Transverse colon (tissue), 4 donors: Measurements from ENCODE around the gene ZNF142. TPM values are rescaled to one million over a fixed set of nuclear protein-coding genes. Genes with fewer than 3 reads are reported as not detected.

Source experiments
- DNase-seq: peaks from one replicate; pipeline ENCODE4 v3.0.0-alpha.2; 2019
- H3K27ac ChIP-seq, 4 donors: fragments of 200-600 bp; sonication (generic); 2 replicates each; pipeline ENCODE4 v1.5.1; 2016 to 2018; ENCODE audit warnings: inconsistent platforms in 4 of 4
- H3K27me3 ChIP-seq: fragments of 200-600 bp; sonication (generic); 2 replicates; pipeline ENCODE4 v1.5.1; 2017; ENCODE audit warnings: inconsistent platforms
- H3K36me3 ChIP-seq, 4 donors: fragments of 200-600 bp; sonication (generic); 2 replicates each; pipeline ENCODE4 v1.5.1; 2017 to 2019; ENCODE audit warnings: inconsistent platforms in 4 of 4
- H3K4me1 ChIP-seq, 4 donors: fragments of 200-600 bp; sonication (generic); 2 replicates each; pipeline ENCODE4 v1.5.1; 2017 to 2020; ENCODE audit warnings: inconsistent platforms in 4 of 4
- H3K4me3 ChIP-seq, 4 donors: fragments of 200-600 bp; sonication (generic); 1 replicate in 1 of 4; 2 replicates in 3 of 4; pipeline versions ENCODE4 v1.5.1 to v1.6.1; 2017 to 2019; ENCODE audit warnings: inconsistent platforms in 4 of 4
- H3K9me3 ChIP-seq, 2 donors: fragments of 200-600 bp; sonication (generic); 2 replicates each; pipeline ENCODE4 v1.5.1; 2017 to 2019; ENCODE audit warnings: inconsistent platforms in 2 of 2
- CTCF ChIP-seq, 5 experiments: fragments of 200-600 bp in 3 of 5; fragments of 450-650 bp in 2 of 5; sonication (generic) in 3 of 5; IDR thresholded peaks; 1 replicate in 2 of 5; 2 replicates in 3 of 5; pipeline ENCODE4 v1.5.1; 2016 to 2017; ENCODE audit warnings: antibody characterized with exemption in 5 of 5, inconsistent platforms in 3 of 5, mild to moderate bottlenecking in 2 of 5, moderate library complexity in 1 of 5
- EP300 ChIP-seq: sonication (generic); formaldehyde crosslinking; IDR thresholded peaks from one replicate; pipeline ENCODE4 v1.6.1; 2017; ENCODE audit warnings: antibody characterized with exemption, low read depth
- POLR2A ChIP-seq: fragments of 450-650 bp; IDR thresholded peaks from one replicate; pipeline ENCODE4 v1.6.1; 2016; ENCODE audit warnings: antibody characterized with exemption, mild to moderate bottlenecking, moderate library complexity
- POLR2AphosphoS5 ChIP-seq, 3 donors: sonication (generic); formaldehyde crosslinking; IDR thresholded peaks; one replicate each; pipeline ENCODE4 v1.6.1; 2016; ENCODE audit warnings: antibody characterized with exemption in 3 of 3
- WGBS, 2 donors: methylation state at CpG; one replicate each; pipeline ENCODE4 v1.1.5; 2018; ENCODE audit warnings: low coverage in 1 of 2; 5-methylcytosine and 5-hydroxymethylcytosine counted together
- in situ Hi-C, 4 donors: fragments of 200-750 bp; cut with MboI; loops; one replicate each; pipeline versions ENCODE4 v1.15.0 to v1.15.1; 2017; ENCODE audit warnings: low sequenced_read_pairs in 3 of 4, low pct_ligation_motif_present in 1 of 4, low pct_unique_long_range_greater_than_20kb in 1 of 4
- intact Hi-C: fragments of 100-400 bp; cut with DNase I; formaldehyde crosslinking; loops from one replicate; pipeline ENCODE4 v1.15.1; 2023; ENCODE audit warnings: low total_unique reads
- total RNA-seq, 4 donors: library from RNA; depleted of rRNA; stranded (reverse); fragments of >200 nt; gene quantifications; one replicate each; pipeline ENCODE4 v1.1.0, GENCODE V29; 2016

ZNF142 gene
- total RNA-seq, 4 donors from 2014 or later: 18.5 to 58.0 (median 24.5) TPM

- H3K9me3 ChIP-seq: no peaks in the 10 kb centered on the region
- TF ChIP-seq CTCF (IDR thresholded peaks at IDR 0.05) (no peak), POLR2AphosphoS5 (IDR thresholded peaks at IDR 0.05) (no peak), POLR2A (no peak), EP300 (no peak)
- intact Hi-C loops: no loop called here
- H3K4me1 ChIP-seq: peaks cover 12 to 17% (median 16%) of the 10 kb centered on the region in 4 donors
- H3K4me3 ChIP-seq: peak overlapping the region; percentile 39 to 79 (median 72)
- in situ Hi-C loops: no loop called here
- peaks cover 0 to 14% (median 2%) of the 10 kb centered on the region in 4 donors for H3K36me3 ChIP-seq
- WGBS, 2 donors: 40 to 53% methylated on average over 8 to 12 of the region's 12 CpGs
- no peaks in the 10 kb centered on the region for H3K27me3 ChIP-seq
- DNase-seq: no peak
- H3K27ac ChIP-seq: peak overlapping the region; percentile 73 to 84 (median 83)
These were observed 11.8 kb upstream of the ZNF142 start for GRCh38 chr2:218671097-218671653.

GRCh38 chr2:218664653-218665052 is 5.2 kb upstream of the ZNF142 start:
- H3K27me3 ChIP-seq: no peaks in the 10 kb centered on the region
- H3K4me1 ChIP-seq: peaks cover 6 to 9% (median 7%) of the 10 kb centered on the region in 4 donors
- DNase-seq: no peak
- H3K36me3 ChIP-seq: peaks cover 0 to 39% (median 20%) of the 10 kb centered on the region in 4 donors
- no peak overlapping the region for H3K27ac ChIP-seq
- in situ Hi-C loops (no loop called here), intact Hi-C loops (no loop called here)
- no peaks in the 10 kb centered on the region for H3K9me3 ChIP-seq
- 94 to 96% methylated on average over 6 to 7 of the region's 7 CpGs for WGBS, 2 donors
- TF ChIP-seq EP300: no peak
- no peak for TF ChIP-seq POLR2AphosphoS5 (IDR thresholded peaks at IDR 0.05)
- no peak for TF ChIP-seq CTCF (IDR thresholded peaks at IDR 0.05)
- no peak for TF ChIP-seq POLR2A
- no peak overlapping the region for H3K4me3 ChIP-seq

GRCh38 chr2:218663901-218664300 is 4.5 kb upstream of the ZNF142 start:
- intact Hi-C loops (no loop called here), in situ Hi-C loops (no loop called here)
- 85% methylated on average over 15 of the region's 15 CpGs; no CpG with 5 or more reads in 1 of the 2 donors for WGBS, 2 donors
- Histone ChIP-seq H3K27ac (no peak overlapping the region), H3K27me3 (no peaks in the 10 kb centered on the region), H3K36me3 (peaks cover 0 to 39% (median 20%) of the 10 kb centered on the region in 4 donors), H3K4me3 (no peak overlapping the region), H3K4me1 (peaks cover 6 to 10% (median 7%) of the 10 kb centered on the region in 4 donors), H3K9me3 (no peaks in the 10 kb centered on the region)
- TF ChIP-seq CTCF (IDR thresholded peaks at IDR 0.05): no peak
- no peak for TF ChIP-seq POLR2AphosphoS5 (IDR thresholded peaks at IDR 0.05)
- TF ChIP-seq POLR2A: no peak
- no peak for TF ChIP-seq EP300
- DNase-seq: no peak

- WGBS, 2 donors: 91% methylated on average over 10 of the region's 10 CpGs; no CpG with 5 or more reads in 1 of the 2 donors
- no peaks in the 10 kb centered on the region for H3K9me3 ChIP-seq
- no peak overlapping the region for H3K4me3 ChIP-seq
- in situ Hi-C loops (no loop called here), intact Hi-C loops (no loop called here)
- H3K36me3 ChIP-seq: peaks cover 0 to 36% (median 20%) of the 10 kb centered on the region in 4 donors
- H3K27me3 ChIP-seq: no peaks in the 10 kb centered on the region
- no peak for DNase-seq
- no peak for TF ChIP-seq POLR2A
- H3K4me1 ChIP-seq: peaks cover 14 to 20% (median 17%) of the 10 kb centered on the region in 4 donors
- H3K27ac ChIP-seq: no peak overlapping the region
These were observed 3.4 kb upstream of the ZNF142 start for GRCh38 chr2:218662827-218663226.

GRCh38 chr2:218662377-218662776 is 3.0 kb upstream of the ZNF142 start:
- peaks cover 14 to 21% (median 17%) of the 10 kb centered on the region in 4 donors for H3K4me1 ChIP-seq
- no peak for TF ChIP-seq POLR2AphosphoS5 (IDR thresholded peaks at IDR 0.05)
- no peak for TF ChIP-seq EP300
- no peak for TF ChIP-seq POLR2A
- no peak for TF ChIP-seq CTCF (IDR thresholded peaks at IDR 0.05)
- no peak overlapping the region for H3K4me3 ChIP-seq
- WGBS, 2 donors: 83 to 87% methylated on average over 1 to 7 of the region's 7 CpGs
- peaks cover 0 to 36% (median 18%) of the 10 kb centered on the region in 4 donors for H3K36me3 ChIP-seq
- DNase-seq: no peak
- no peaks in the 10 kb centered on the region for H3K9me3 ChIP-seq
- in situ Hi-C loops: no loop called here
- intact Hi-C loops: no loop called here
- no peak overlapping the region for H3K27ac ChIP-seq
- H3K27me3 ChIP-seq: no peaks in the 10 kb centered on the region
